GM19239 (cell line): ENCODE measurements around the gene FIGLA.
A peak's percentile ranks its signal among the peaks of the same experiment; 100 is the strongest.

Experiments
- DNase-seq: peaks from one replicate; pipeline ENCODE4 v3.0.0; 2011; ENCODE audit warnings: low spot score; ENCODE audit not compliant: insufficient read length
- FAIRE-seq: peaks from 2 replicates; lab custom pipeline; 2011; peaks lifted over from hg19 to GRCh38; lab: Jason Lieb, UNC

The FIGLA gene

DNA sequence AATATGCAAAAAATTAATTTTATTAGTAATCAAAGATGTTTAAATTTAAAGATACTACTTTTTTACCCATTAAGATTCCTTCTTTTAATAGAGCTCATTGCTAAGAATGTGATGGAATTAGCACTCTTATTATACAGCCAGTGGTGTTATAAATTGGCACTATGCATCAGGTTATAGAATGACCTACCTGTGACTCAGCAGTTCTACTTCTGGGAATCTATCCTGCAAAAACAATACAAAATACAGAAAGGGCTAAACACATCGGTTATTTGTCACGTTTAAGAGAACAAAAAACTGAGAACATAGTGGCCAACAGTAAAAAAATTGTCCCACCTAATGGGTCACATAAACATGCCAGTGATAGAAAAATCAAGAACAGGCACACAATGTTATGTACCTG, 13.0 kb downstream of the FIGLA start:
- DNase-seq (no peak), FAIRE-seq (no peak)

DNA sequence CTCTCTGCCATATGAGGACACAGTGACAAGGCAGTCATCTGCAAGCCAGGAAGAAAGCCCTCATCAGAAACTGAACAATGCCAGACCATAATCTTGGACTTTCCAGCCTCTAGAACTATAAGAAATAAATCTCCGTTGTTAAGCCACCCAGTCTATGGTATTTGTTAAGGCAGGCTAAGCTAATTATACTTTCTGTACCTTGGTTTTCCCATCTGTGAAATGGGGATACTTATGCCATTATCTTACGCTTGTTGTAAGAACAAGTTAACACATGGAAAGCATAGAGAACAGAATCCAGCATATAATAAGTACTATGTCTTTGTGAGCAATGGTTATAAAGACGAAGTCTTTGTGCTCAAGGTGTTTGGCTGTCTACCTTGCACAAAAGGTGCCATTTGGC, 14.2 kb downstream of the FIGLA start:
- DNase-seq (no peak), FAIRE-seq (no peak)

DNA sequence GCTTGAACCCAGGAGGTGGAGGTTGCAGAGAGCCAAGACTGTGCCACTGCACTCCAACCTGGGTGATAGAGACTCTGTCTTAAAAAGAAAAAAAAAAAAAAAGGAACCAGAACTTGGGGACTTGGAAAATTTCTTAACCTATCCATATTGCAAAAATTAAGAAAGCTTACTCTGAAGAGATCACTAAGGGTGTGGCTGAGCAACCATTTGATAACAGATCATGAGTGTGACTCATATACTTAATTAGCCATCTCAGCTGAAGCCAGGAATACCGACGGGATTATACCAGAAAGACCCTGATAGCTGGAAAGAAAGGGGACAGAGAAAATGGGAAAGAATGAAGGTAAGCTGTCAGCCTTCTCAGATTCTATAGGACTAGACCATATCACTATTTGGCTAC, 15.3 kb downstream of the FIGLA start:
- DNase-seq (no peak), FAIRE-seq (no peak)

DNA sequence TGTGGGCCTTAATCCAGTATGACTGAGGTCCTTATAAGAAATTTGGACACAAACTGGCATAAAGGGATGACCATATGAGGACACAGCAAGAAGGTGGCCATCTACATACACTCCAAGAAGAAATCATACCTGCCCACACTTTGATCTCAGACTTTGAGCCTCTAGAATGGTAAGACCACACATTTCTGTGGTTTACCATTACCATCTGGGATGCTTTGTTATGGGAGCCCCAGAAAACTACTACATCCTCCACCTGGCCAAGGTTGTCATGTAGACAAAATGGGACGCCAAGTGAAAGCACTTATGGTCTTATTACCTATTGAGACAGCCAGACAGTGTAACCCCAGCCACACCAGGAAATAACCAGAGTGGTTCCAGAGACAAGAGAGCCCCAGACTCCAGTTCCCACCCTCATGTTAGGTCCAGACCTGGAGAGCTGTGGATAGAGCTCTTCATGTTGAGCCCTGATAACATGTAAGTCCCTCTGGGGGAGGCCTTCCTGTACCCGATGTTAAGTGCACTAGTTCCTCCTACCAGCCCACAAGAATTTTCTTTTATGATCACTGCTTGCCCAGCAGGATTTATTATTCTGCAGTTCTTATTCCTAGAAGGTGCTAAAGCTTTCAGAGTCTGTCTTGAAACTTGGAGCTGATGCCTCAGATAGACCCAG, 17.8 kb downstream of the FIGLA start:
- DNase-seq (no peak), FAIRE-seq (no peak)

DNA sequence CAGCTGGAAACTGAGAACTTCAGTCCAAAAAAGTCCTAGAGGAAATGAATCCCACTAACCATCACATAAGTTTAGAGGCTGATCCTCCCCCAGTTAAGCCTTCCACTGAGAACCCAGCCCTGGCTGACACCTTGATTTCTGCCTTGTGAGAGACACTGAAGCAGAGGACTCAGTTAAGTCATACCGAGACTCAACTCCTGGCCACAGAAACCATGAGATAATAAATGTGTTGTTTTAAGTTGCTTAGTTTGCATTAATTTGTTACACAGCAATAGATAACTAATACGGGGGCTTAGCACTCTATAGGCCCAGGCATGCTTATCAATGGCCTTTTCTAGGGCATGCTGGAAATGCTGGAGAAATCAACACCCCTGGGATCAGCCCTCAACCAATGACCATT, 19.0 kb downstream of the FIGLA start:
- FAIRE-seq (no peak), DNase-seq (no peak)

DNA sequence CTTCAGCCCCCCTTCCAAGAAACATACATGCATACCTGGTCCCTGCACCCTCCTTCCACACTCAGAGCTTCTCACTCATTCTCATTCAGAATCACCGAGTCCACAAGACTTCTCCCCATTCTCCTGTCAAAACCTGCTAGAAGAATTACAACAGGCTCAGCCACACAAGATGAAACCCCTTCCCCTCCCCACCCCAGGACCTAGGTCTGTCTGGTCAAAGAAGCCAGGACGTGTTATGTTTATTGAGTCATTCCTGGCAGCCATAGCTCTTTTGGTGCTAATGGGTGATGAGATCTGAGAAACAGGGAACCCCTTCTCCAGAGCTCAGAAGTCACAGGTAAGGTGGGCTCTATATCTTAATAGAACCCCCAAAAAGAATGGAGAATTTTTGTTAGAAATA, 21.0 kb downstream of the FIGLA start:
- FAIRE-seq (no peak), DNase-seq (no peak)

DNA sequence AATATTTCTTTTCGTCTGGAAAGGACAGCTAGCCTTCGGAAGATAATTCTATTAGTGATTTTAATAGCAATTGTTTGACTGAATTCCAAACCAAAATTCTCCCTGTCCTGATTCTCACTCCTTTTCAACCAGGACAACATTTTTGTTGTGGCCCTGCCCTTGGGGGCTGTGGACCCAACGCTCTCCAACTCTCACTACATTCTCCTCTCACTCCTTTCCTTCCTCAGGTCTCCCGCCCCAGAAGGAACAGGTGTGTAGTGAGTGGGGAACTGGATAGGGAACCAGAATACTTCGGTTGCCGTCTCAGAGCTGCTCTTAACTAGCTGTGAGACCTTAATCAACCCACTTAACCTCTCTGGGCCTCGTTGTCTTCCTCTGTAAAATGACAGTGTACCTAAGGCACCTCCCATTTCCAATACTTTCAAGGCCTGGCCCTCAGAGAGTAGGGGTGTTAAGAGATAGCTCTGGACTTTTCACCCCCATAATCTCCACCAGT, 21.8 kb downstream of the FIGLA start:
- FAIRE-seq (no peak), DNase-seq (no peak)

DNA sequence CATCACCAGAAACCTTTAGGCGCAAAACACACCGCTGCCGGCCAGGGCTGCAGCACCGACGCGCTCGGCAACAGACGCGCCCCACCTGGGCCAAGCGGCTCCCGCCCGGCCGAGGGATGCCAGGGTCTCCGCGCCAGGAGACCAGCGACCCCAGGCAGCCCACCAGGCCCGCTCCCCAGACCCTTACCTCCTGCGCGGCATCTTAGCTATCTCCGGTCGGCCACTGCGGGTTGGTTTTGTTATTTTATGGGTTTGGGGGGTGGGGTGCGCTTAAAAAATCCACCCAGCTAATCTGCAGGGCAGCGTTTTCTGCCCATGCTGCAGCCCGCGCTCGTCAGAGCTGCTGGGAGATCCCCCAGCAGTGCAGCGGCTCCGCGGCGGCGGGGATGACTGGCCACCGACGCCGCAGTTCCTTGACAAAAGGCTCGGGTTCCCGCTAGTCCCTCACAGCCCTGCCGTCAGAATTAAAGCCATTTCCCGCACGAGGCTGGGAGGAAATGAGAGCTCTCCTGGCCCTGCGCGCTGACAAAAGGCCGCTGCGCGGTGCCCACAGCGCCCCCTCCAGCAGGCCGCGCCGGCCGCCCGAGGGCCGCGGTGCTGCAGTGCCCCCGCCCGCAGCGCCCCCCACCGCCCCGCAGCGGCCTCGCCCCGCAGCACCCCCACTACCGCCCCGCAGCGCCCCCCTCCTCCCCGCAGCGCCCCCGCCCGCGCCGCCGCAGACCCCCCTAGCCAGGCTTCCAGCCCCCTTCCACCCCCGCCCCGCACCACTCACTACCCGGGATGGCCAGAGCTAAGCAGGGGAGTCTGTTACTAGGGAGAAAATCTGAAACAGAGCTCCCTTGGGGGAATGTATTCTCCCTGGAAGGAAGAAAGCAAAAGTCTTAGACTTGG, 22.5 kb downstream of the FIGLA start, which contains the start of gene ADD2:
ADD2 (minus strand) TSS at position 502 of the 891 bp plus-strand sequence. CDS start 61,792 bp downstream, outside the sequence.
- FAIRE-seq (no peak), DNase-seq (peak; percentile 54)

DNA sequence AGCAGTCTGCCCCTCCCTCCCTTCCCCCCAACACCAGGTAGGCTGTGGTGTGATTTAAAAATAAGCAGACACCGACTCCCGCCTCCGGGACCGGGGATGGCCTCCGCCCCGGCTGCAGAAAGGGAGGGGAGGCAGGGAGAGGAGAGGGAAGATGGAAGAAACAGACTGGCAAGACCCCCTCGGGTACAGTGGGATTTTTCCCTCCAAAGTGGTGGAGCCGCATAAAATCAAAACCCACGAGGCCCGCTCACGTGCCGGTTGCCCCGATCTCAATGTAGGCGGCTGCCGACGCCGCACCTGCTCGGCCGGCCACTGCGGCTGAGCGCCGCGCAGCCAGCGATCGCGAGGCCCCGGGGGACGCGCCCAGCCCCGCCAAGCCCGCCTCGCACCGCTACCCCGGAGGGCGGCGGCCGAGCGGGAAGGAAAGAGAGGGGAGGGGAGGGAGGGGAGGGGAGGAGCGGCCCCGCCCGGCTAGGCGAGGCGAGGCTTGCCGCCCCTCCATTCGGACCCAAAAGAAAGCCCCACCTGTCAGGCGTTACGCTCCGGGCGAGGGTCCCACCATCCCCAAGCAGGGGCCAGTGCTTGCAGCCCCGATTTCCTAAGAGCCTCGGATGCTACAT, 23.3 kb downstream of the FIGLA start:
- no peak for FAIRE-seq
- DNase-seq = no peak

DNA sequence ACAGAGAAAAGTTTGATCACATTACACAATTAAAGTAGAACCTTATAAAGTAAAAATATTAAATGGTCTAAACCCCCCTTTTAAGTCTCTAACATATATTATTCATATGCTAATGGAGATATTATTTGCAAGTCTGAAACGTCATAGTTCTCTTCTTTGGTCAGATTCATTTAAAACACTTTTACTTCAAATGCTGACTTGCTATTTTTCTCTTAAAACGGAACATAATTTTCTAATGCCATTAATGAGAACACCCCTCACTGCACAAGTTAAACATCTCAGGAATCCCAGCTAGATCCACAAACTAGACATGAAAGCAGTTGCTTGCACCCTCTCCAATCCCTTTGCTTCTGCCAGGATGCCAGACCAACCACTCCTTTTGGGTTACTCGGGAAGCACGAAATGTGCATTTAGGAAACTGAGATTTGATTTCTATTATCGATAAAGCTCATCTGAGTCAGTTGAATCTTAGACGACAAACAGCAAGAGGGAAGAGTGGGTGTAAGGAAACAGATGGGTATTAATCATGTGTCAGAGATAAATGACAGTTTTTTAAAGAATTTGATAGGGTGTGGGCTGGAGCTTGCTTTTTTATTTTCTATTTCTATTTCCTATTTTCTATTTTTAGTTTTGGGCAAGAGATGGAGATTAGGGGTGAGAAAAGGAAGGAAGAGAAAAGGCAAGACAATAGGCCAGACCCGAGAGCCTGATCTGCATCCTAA, 23.9 kb downstream of the FIGLA start:
- FAIRE-seq = no peak
- DNase-seq = no peak

DNA sequence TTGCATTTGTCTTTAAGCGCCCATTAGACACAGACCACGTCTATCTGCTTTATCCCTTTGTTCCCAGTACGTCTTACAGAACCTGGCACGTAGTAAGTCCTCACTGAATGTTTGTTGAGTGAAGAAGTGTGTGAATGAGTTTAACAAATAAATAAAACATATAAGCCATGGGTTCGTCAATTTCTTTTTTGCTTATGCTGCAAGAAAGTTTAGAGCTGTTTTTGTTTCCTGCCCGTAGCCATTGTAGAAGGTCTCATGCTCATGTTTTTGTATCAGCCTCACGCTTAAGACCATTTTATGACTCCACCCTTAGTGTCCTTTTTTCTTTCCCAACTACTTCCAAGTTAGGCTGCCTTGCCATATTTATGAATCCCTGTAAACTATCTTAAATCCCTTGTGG, 24.9 kb downstream of the FIGLA start:
- no peak for FAIRE-seq
- DNase-seq = no peak

DNA sequence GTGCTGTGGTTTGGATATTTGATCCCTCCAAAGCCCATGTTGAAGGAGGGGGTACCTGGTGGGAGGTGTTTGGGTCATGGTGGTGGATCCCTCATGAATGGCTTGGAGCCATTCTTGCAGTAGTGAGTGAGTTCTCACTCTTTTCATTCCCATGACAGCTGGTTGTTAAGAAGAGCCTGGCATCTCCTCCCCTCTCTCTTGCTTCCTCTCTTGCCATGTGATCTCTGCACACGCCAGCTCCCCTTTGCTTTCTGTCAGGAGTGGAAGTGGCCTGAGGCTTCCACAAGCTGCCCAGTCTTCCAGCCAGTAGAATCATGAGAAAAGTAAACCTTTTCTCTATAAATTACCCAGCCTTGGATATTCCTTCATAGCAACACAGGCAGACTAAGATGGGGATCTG, 31.0 kb downstream of the FIGLA start:
- FAIRE-seq = no peak
- no peak for DNase-seq

DNA sequence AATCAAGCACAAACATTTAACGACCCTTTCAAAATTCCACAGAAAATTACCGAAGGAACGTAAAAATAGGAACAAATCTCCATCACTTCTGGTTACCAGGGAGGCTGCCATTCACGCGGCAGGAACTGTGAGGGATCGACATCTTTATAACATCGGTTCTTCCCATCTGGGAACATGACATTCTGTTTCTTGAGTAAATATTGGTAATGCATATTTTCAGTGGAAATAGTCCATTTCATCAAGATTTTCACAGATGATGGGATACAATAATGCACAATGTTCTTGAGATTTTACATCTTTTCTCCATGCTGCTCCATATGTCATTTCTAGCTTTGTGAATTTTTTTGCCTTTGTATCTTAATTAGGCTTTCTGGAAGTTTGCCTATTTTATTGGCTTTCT, 32.5 kb downstream of the FIGLA start:
- no peak for FAIRE-seq
- DNase-seq = no peak

DNA sequence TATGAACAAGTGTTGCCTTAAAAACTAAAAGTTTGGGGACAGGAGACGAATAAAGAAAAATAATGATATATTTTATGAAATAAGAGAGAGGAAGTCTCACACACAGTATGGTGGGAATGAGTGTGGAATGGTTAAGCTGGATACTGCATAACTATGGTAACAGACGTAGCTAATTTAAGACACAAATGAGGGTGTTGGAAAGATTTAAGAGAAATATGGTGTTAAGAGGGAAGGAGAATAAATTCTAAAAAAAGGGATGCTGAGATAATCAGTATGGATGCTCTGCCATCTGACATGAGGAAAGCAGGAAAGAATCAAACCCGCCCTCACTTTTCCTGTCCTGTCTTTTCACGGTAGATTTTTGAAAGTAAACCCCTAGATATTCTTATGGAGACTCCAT, 33.1 kb downstream of the FIGLA start:
- DNase-seq (no peak), FAIRE-seq (no peak)

DNA sequence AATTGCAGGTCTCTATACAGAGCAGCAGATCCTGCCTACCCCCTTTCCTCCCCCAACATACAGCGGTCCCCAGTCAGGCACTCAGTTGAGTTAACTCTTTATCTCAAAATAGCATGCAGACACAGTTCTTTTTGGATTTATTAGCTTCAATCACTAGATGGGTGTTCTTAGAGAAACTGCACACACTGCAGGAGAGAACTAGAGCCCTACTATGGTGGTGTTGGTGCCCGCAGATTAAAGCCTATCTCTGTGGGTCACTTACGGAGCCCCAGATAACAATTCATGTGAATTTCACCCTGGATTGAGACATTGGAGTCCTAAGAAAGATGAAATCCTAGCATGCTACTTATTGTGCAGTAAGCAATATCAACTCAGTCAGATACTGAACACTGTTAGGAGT, 34.3 kb downstream of the FIGLA start:
- no peak for DNase-seq
- no peak for FAIRE-seq

DNA sequence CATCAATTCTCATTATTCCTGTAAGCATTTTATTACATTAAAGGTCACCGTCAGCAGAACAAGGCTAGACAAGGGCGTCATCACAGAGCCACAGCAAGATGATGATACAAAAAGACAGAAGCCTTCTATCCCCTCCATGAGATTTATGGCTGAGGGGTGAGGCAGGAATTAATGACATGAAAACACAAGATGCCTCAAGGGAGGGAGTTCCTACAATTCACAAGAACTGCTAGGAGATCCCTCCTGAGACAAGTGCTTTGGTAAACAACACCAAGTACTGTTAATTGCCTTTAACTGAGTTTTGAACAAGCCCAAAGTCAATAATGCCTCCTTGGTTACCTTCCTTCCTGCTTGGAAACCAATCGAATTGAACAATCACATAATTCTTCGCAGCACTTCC, 36.5 kb downstream of the FIGLA start:
- FAIRE-seq (no peak), DNase-seq (no peak)

DNA sequence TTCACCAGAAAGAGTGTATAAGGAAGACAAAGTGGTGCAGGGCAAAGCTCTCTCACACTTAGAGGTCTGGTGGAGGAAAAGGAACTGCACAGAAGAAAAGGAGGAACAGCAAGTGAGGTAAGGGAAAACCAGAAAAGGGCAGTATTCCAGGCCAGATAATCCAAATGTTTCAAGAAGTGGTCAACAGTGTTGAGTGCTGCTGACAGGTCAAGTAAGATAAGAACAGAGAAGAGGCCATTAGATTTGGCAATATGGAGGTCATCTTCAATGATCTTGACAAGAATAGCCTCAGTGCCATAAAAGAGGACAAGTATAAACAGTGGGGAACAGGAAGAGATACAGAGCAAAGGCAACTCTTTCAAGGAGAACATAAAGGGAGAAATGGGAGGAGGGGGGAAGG, 37.4 kb downstream of the FIGLA start:
- no peak for FAIRE-seq

DNA sequence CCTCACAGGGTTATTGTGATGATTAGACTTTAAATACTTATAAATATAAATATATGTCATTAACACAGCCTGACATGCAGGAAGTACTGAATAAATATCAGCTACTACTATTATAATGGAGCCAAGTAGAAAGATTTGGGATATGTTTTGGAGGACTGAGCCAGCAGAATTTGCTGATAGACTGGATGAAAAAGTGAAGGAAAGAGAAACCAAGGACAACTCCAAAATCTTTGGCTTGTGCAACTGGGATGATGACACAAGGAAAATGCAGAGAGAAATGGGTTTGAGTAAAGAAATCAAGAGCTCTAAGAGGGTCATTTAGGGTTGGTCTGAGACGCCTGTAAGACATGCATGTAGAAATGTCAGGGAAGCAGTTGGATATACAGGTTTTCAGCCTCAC, 38.0 kb downstream of the FIGLA start:
- FAIRE-seq = no peak
- no peak for DNase-seq

More for the DNA sequence above, 37.4 kb downstream of the FIGLA start:
- DNase-seq = no peak

DNA sequence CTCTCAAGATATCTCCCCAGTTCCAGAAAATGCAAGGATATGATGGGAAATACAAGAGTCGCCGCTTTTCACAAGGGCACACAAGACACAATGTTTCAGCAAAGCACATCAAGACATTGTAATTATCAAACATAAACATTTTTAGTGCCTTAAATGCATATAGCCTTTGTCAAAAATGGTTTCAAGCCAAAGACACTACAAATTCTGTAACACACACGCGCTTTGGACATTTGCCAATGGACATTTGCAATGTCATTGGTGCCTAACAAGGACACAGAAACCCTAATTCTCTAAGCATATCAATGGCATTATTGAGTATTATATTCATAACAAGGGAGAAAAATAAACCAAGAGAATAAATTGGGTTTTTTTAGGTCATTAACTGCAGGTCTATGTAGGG, 38.6 kb downstream of the FIGLA start:
- DNase-seq (no peak), FAIRE-seq (no peak)

DNA sequence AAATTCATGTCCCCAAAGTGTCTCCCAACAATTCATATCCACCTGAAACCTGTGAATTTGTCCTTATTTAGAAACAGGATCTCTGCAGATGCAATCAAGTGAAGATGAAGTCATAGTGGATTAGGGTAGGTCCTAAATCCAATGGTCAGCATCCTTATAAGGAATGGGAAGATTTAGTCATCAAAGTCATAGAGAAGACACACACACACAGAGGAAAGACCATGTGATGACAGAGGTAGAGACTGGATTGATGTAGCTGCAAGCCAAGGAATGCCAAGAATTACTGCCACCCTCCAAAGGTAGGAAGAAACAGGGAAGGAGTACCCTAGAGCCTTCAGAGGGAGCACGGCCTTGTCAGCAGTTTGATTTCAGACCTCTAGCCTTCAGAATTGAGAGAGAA, 40.1 kb downstream of the FIGLA start:
- no peak for FAIRE-seq
- no peak for DNase-seq
